Measurements from ENCODE around the gene GRAMD2B. TPM values are rescaled to one million over a fixed set of nuclear protein-coding genes. Genes with fewer than 3 reads are reported as not detected.

Gene GRAMD2B
- total and polyA plus RNA-seq, 9 donors: 19.2 to 99.0 (median 32.2) TPM

GRCh38 chr5:126512451-126512850 lies 89.2 kb downstream of the GRAMD2B start:
- no peaks in the 10 kb centered on the region for H3K36me3 ChIP-seq
- DNase-seq: peak in 1 of 5 donors; percentile 18
- WGBS, 3 donors: 89 to 95% (median 94%) methylated on average over 3 of the region's 3 CpGs
- H3K27ac ChIP-seq: peak overlapping the region; percentile 75 to 94
- no peaks in the 10 kb centered on the region for H3K9me3 ChIP-seq
- intact Hi-C loops (cut with DNase I): no loop called here
- no peak for TF ChIP-seq EP300 (IDR thresholded peaks at IDR 0.05)
- no peak for TF ChIP-seq POLR2A (IDR thresholded peaks at IDR 0.05)
- no peak for TF ChIP-seq CTCF (IDR thresholded peaks at IDR 0.05)
- peaks cover 31% of the 10 kb centered on the region for H3K4me1 ChIP-seq (ENCODE audit: insufficient read depth)
- no peak overlapping the region for H3K4me3 ChIP-seq
- no peaks in the 10 kb centered on the region for H3K27me3 ChIP-seq

DNA sequence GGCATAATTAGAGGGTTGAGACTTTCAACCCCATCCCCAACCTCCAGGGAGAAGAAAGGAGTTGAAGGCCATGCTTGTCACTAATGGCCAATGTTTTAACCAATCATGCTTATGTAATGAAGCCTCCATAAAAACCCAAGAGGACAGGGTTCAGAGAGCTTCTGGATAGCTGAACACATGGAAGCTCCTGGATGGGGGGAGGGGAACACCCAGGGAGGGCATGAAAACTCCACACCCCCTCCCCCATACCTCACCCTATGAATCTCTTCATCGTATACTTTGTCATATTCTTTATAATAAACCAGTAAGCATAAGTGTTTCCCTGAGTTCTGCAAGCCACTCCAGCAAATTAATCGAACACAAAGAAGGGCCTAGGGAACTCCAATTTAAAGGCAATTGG lies 90.1 kb downstream of the GRAMD2B start:
- intact Hi-C loops (cut with DNase I): no loop called here
- H3K27ac ChIP-seq: peak overlapping the region; percentile 75 to 94
- peak in 2 of 5 donors; percentile 41 to 56 for DNase-seq
- H3K4me3 ChIP-seq: no peak overlapping the region
- WGBS, 3 donors: 14 to 25% (median 18%) methylated on average over 2 of the region's 2 CpGs
- no peaks in the 10 kb centered on the region for H3K9me3 ChIP-seq
- H3K4me1 ChIP-seq (ENCODE audit: insufficient read depth): peaks cover 32% of the 10 kb centered on the region
- no peaks in the 10 kb centered on the region for H3K36me3 ChIP-seq
- no peaks in the 10 kb centered on the region for H3K27me3 ChIP-seq
- TF ChIP-seq EP300 (IDR thresholded peaks at IDR 0.05) (no peak), POLR2A (IDR thresholded peaks at IDR 0.05) (no peak), CTCF (IDR thresholded peaks at IDR 0.05) (no peak)

DNA sequence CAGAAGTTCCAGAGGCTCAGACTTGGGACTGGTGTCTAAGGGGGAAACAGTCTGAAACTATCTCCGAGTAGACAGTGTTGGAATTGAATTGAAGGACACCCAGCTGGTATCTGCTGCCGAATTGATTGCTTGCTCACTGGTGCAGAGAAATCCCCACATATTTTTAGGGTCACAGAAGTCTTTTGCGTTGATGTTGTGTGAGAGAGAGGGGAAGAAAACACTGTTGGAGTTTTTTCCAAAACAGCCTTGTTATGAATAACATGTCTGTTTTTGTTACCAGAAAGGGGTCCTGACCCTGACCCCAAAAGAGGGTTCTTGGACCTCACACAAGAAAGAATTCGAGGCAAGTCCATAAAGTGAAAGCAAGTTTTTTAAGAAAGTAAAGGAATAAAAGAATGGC lies 90.5 kb downstream of the GRAMD2B start:
- H3K27me3 ChIP-seq: no peaks in the 10 kb centered on the region
- no peaks in the 10 kb centered on the region for H3K9me3 ChIP-seq
- no peaks in the 10 kb centered on the region for H3K36me3 ChIP-seq
- H3K27ac ChIP-seq: peak overlapping the region; percentile 75 to 94
- 4 to 15% (median 11%) methylated on average over 4 of the region's 4 CpGs for WGBS, 3 donors
- peaks cover 34% of the 10 kb centered on the region for H3K4me1 ChIP-seq (ENCODE audit: insufficient read depth)
- H3K4me3 ChIP-seq: no peak overlapping the region
- intact Hi-C loops (cut with DNase I): no loop called here
- DNase-seq: peak in 3 of 5 donors; percentile 50 to 72 (median 60)
- TF ChIP-seq POLR2A (IDR thresholded peaks at IDR 0.05): peak; percentile 18
- no peak for TF ChIP-seq EP300 (IDR thresholded peaks at IDR 0.05)
- no peak for TF ChIP-seq CTCF (IDR thresholded peaks at IDR 0.05)

GRCh38 chr5:126514131-126514557 lies 90.9 kb downstream of the GRAMD2B start:
- 4 to 31% (median 12%) methylated on average over 4 of the region's 4 CpGs for WGBS, 3 donors
- intact Hi-C loops (cut with DNase I): no loop called here

More at GRCh38 chr5:126514131-126514557, 90.9 kb downstream of the GRAMD2B start:
- H3K36me3 ChIP-seq: no peaks in the 10 kb centered on the region
- H3K27ac ChIP-seq: peak overlapping the region; percentile 75 to 94
- TF ChIP-seq POLR2A (IDR thresholded peaks at IDR 0.05): no peak
- TF ChIP-seq EP300 (IDR thresholded peaks at IDR 0.05): peak; percentile 83
- TF ChIP-seq CTCF (IDR thresholded peaks at IDR 0.05): no peak
- H3K27me3 ChIP-seq: no peaks in the 10 kb centered on the region
- peak in 4 of 5 donors; percentile 57 to 81 (median 64) for DNase-seq
- H3K4me3 ChIP-seq: no peak overlapping the region
- no peaks in the 10 kb centered on the region for H3K9me3 ChIP-seq
- H3K4me1 ChIP-seq (ENCODE audit: insufficient read depth): peaks cover 35% of the 10 kb centered on the region
